OCI-LY3 (cell line): ENCODE data around the gene ARL8B.

ENCODE experiments used
- H2AFZ ChIP-seq: fragments of 200-600, 300-600 bp; shearing (Covaris generic); 2 replicates; pipeline ENCODE4 v1.6.0; 2014; ENCODE audit warnings: antibody characterized with exemption, low read depth, low read length
- H3K27ac ChIP-seq: fragments of 200-600, 300-600 bp; sonication (generic); 2 replicates; pipeline ENCODE4 v1.5.1; 2014; ENCODE audit warnings: mild to moderate bottlenecking, low read length, moderate library complexity, mixed read lengths
- H3K27me3 ChIP-seq: fragments of 200-600, 300-600 bp; sonication (generic); 2 replicates; pipeline ENCODE4 v1.6.1; 2014; ENCODE audit warnings: low read depth, low read length, mixed read lengths
- H3K36me3 ChIP-seq: fragments of 200-600, 300-600 bp; sonication (generic); replicated peaks from 2 replicates; pipeline ENCODE3; 2014; ENCODE audit warnings: low read depth, low read length, mixed read lengths
- H3K4me1 ChIP-seq: fragments of 300-600, 200-600 bp; sonication (generic); 2 replicates; pipeline ENCODE4 v1.6.1; 2014; ENCODE audit warnings: low read length, mixed read lengths
- H3K4me2 ChIP-seq: fragments of 200-600, 300-600 bp; sonication (generic); 2 replicates; pipeline ENCODE4 v1.6.1; 2014; ENCODE audit warnings: low read length, mixed read lengths
- H3K4me3 ChIP-seq: fragments of 300-600, 200-600 bp; sonication (generic); 2 replicates; pipeline ENCODE4 v1.5.1; 2014; ENCODE audit warnings: antibody characterized with exemption, mild to moderate bottlenecking, low read length, moderate library complexity
- H3K79me2 ChIP-seq: fragments of 300-600, 200-600 bp; shearing (Covaris generic); 2 replicates; pipeline ENCODE4 v1.6.1; 2014; ENCODE audit warnings: mild to moderate bottlenecking, low read length, mixed read lengths
- H3K9ac ChIP-seq: fragments of 300-600, 200-600 bp; shearing (Covaris generic); 2 replicates; pipeline ENCODE4 v1.6.0; 2014; ENCODE audit warnings: mild to moderate bottlenecking, low read length, moderate library complexity
- H3K9me3 ChIP-seq: fragments of 200-600, 300-600 bp; shearing (Covaris generic); 2 replicates; pipeline ENCODE4 v1.6.1; 2014; ENCODE audit warnings: low read length, mixed read lengths; ENCODE audit not compliant: insufficient read depth
- H4K20me1 ChIP-seq: fragments of 200-600, 300-600 bp; sonication (generic); 2 replicates; pipeline ENCODE4 v1.6.1; 2016; ENCODE audit warnings: low read length, mixed read lengths; ENCODE audit not compliant: insufficient read depth
- CTCF ChIP-seq: fragments of 200-600, 300-600 bp; sonication (generic); IDR thresholded peaks from 2 replicates; pipeline ENCODE4 v1.5.1; 2014; ENCODE audit warnings: antibody characterized with exemption, low read length, low read depth
- EZH2phosphoT487 ChIP-seq: fragments of 200-600 bp; shearing (Covaris generic); IDR thresholded peaks from 2 replicates; pipeline ENCODE4 v1.6.1; 2018; ENCODE audit warnings: antibody characterized with exemption, mixed run types, low read depth

ARL8B gene

GRCh38 chr3:5198313-5198677 is 76.2 kb downstream of the ARL8B start:
- Histone ChIP-seq H3K27ac (peak overlapping the region; percentile 98), H2AFZ (no peak overlapping the region), H3K9ac (peak overlapping the region; percentile 70), H3K79me2 (peaks cover 98% of the 10 kb centered on the region), H3K4me3 (peak overlapping the region; percentile 42), H3K27me3 (no peaks in the 10 kb centered on the region), H3K4me2 (peak overlapping the region; percentile 85), H3K9me3 (no peaks in the 10 kb centered on the region), H4K20me1 (peaks cover 29% of the 10 kb centered on the region), H3K36me3 (peaks cover 66% of the 10 kb centered on the region), H3K4me1 (peaks cover 72% of the 10 kb centered on the region)
- no peak for TF ChIP-seq CTCF
- no peak for TF ChIP-seq EZH2phosphoT487

GRCh38 chr3:5198986-5199731 is 77.1 kb downstream of the ARL8B start:
- H3K27me3 ChIP-seq, result no peaks in the 10 kb centered on the region
- peak overlapping the region; percentile 98 for H3K27ac ChIP-seq
- no peak for TF ChIP-seq EZH2phosphoT487
- no peak for TF ChIP-seq CTCF
- peak overlapping the region; percentile 55 for H3K4me3 ChIP-seq
- H3K4me1 ChIP-seq, result peaks cover 65% of the 10 kb centered on the region
- H3K36me3 ChIP-seq, result peaks cover 67% of the 10 kb centered on the region
- H3K9me3 ChIP-seq, result no peaks in the 10 kb centered on the region
- peaks cover 93% of the 10 kb centered on the region for H3K79me2 ChIP-seq
- H3K4me2 ChIP-seq, result peak overlapping the region; percentile 85
- H4K20me1 ChIP-seq, result peaks cover 24% of the 10 kb centered on the region
- peak overlapping the region; percentile 70 for H3K9ac ChIP-seq
- no peak overlapping the region for H2AFZ ChIP-seq

GRCh38 chr3:5201536-5201935 is 79.4 kb downstream of the ARL8B start:
- no peak overlapping the region for H3K9ac ChIP-seq
- no peak overlapping the region for H3K4me2 ChIP-seq
- H3K36me3 ChIP-seq, result peaks cover 68% of the 10 kb centered on the region
- peaks cover 79% of the 10 kb centered on the region for H3K79me2 ChIP-seq
- H3K4me3 ChIP-seq, result no peak overlapping the region
- no peaks in the 10 kb centered on the region for H3K27me3 ChIP-seq
- peaks cover 10% of the 10 kb centered on the region; the same call in 1 of the 2 replicates for H4K20me1 ChIP-seq
- no peaks in the 10 kb centered on the region for H3K9me3 ChIP-seq
- TF ChIP-seq EZH2phosphoT487, result no peak
- TF ChIP-seq CTCF, result no peak
- no peak overlapping the region for H3K27ac ChIP-seq
- peaks cover 64% of the 10 kb centered on the region for H3K4me1 ChIP-seq
- H2AFZ ChIP-seq, result no peak overlapping the region

- peak overlapping the region; percentile 7; the same call in 1 of the 2 replicates for H3K27ac ChIP-seq
- TF ChIP-seq EZH2phosphoT487 (no peak), CTCF (no peak)
- no peaks in the 10 kb centered on the region for H3K9me3 ChIP-seq
- H3K4me2 ChIP-seq, result no peak overlapping the region
- H4K20me1 ChIP-seq, result peaks cover 16% of the 10 kb centered on the region; the same call in 1 of the 2 replicates
- H3K36me3 ChIP-seq, result peaks cover 72% of the 10 kb centered on the region
- no peak overlapping the region for H3K4me3 ChIP-seq
- H3K4me1 ChIP-seq, result peaks cover 57% of the 10 kb centered on the region
- H3K27me3 ChIP-seq, result no peaks in the 10 kb centered on the region
- H3K79me2 ChIP-seq, result peaks cover 79% of the 10 kb centered on the region
- H3K9ac ChIP-seq, result no peak overlapping the region
- H2AFZ ChIP-seq, result no peak overlapping the region
These were observed 80.1 kb downstream of the ARL8B start for GRCh38 chr3:5202222-5202621.
